Measurements from ENCODE around the gene RHOA.
A peak's percentile ranks its signal among the peaks of the same experiment; 100 is the strongest.

Gene RHOA

GRCh38 chr3:49327485-49327884 is 84.3 kb downstream of the RHOA start:
- no peak overlapping the region for H3K4me3 ChIP-seq (ENCODE audit: low read depth, low read length)
- no peak for DNase-seq (ENCODE audit: low read depth)
- TF ChIP-seq, protein P1, sequence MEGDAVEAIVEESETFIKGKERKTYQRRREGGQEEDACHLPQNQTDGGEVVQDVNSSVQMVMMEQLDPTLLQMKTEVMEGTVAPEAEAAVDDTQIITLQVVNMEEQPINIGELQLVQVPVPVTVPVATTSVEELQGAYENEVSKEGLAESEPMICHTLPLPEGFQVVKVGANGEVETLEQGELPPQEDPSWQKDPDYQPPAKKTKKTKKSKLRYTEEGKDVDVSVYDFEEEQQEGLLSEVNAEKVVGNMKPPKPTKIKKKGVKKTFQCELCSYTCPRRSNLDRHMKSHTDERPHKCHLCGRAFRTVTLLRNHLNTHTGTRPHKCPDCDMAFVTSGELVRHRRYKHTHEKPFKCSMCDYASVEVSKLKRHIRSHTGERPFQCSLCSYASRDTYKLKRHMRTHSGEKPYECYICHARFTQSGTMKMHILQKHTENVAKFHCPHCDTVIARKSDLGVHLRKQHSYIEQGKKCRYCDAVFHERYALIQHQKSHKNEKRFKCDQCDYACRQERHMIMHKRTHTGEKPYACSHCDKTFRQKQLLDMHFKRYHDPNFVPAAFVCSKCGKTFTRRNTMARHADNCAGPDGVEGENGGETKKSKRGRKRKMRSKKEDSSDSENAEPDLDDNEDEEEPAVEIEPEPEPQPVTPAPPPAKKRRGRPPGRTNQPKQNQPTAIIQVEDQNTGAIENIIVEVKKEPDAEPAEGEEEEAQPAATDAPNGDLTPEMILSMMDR (IDR thresholded peaks at IDR 0.05; ENCODE audit: low read depth, low read length, missing control alignments): peak; percentile 23

DNA sequence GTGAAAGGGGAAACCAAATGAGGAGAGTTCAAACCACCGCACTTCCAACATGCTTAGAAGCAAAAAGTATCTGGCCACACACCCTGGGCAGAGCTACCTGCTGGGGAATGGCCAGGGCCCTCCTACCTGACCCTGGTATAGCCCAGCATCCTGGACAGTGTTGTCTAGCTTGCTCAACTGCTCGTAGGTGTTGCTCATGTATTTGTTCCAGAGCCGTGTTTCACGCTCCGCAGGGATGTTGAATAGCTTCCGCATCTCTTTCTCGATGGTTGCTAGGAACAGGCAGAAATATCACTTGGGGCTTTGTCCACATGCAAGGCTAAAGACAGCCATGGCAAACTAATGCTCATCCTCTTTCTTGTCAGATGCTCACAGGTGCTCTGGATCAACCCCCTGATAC is 87.0 kb downstream of the RHOA start:
- TF ChIP-seq, protein P1 (IDR thresholded peaks at IDR 0.05; ENCODE audit: low read depth, low read length, missing control alignments): no peak
- H3K4me3 ChIP-seq (ENCODE audit: low read depth, low read length): no peak overlapping the region
- no peak for DNase-seq (ENCODE audit: low read depth)

DNA sequence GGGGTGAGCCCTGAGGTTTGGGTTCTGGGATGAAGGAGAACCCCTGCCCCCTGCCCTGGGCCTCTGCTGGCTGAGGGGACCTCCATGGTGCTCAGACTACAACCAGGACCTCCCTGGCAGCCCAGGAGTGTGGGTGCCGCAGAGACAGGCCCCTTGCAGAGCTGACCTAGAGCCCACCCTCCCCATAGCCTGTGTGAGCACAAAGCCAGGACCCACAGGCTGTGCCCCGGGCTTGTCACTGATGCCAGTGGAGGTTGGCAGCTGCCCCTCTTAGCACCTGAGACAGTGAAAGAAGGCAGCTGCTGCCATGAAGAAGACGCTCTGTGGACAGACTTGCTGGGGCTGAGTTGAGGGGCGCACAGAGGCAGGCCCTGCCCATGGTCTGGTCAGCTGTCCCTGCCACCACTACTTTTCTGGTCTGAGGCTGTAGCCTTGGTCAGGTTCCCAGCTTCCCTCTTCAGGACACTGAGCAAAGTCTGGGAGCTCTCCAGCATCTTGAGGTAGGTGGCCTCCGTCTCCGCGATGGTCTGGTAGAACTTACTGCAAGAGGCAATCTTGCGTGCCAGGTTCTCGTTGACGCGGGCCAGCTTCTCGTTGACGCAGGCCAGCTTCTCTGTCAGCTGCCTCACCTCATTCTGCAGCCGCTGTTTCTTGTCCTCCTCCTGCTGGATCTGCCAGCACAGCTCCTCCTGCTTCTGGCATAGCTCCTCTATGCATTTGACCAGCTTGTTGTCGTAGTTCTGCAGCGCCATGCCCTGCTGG is 94.9 kb downstream of the RHOA start:
- TF ChIP-seq, protein P1 (IDR thresholded peaks at IDR 0.05; ENCODE audit: low read depth, low read length, missing control alignments): no peak
- no peak for DNase-seq (ENCODE audit: low read depth)
- no peak overlapping the region for H3K4me3 ChIP-seq (ENCODE audit: low read depth, low read length)

DNA sequence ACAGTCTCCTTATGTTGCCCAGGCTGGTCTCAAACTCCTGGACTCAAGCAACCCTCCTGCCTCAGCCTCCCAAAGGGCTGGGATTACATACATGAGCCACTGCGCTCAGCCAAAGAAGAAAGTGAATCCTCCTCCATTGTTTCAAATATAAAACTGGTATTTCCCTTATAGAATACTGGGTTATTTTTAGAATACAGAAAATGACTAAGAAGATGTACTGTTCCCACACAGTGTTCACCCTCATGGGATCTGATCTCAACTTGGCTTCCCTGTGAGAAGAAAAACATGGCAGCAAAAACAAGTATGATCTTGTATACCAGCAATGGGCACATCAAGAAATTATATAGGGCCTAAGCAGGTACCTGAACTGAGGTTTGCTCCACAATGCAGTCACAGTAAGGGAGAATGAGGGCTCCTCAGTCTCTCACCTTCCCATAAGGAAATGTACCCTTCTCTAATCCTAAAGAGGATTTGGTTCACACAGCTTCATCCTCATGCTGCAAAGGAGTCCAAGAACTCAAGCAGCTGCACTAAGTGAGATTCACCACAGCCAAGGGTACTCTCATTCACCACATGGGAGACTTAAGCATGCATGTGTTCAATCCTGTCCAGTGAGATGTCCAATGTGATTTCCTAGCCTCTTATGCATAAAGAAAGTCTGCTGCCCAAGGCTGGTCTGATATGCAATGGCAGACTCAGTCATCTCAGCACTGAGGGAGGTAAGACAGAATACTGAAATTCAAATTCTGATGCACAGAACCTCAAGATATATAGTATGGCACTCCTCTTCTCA is 97.7 kb downstream of the RHOA start:
- DNase-seq (ENCODE audit: low read depth): no peak

DNA sequence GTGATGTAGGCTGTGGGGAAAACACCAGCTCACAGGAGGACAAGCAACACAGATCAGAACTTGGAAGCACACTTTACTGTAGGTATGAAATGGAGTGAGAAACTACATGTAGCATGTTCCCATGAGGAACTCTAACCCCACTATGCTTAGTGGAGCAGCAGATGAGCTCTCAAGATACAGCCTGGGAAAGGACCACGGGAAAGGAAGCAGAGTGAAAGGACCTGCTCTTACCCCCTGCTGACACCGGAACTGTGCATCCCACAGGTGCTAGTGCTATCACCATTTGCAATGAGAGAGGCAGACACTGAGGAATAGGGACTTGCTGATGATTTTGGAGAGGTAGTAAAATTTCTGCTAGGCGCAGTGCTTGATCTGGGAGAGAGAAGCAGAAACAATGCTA is 100.5 kb downstream of the RHOA start:
- DNase-seq (ENCODE audit: low read depth): no peak
- H3K4me3 ChIP-seq (ENCODE audit: low read depth, low read length): no peak overlapping the region
- TF ChIP-seq, protein P1 (IDR thresholded peaks at IDR 0.05; ENCODE audit: low read depth, low read length, missing control alignments): no peak

More for the DNA sequence above, 97.7 kb downstream of the RHOA start:
- TF ChIP-seq, protein P1 (IDR thresholded peaks at IDR 0.05; ENCODE audit: low read depth, low read length, missing control alignments): no peak
- no peak overlapping the region for H3K4me3 ChIP-seq (ENCODE audit: low read depth, low read length)

- no peak overlapping the region for H3K4me3 ChIP-seq (ENCODE audit: low read depth, low read length)
- DNase-seq (ENCODE audit: low read depth): no peak
- TF ChIP-seq, protein P1 (IDR thresholded peaks at IDR 0.05; ENCODE audit: low read depth, low read length, missing control alignments): no peak
Observed at GRCh38 chr3:49310677-49311076, 101.1 kb downstream of the RHOA start.

All from GM12864 (cell line).